ENCODE measurements around the gene SEMA4B.
A peak's percentile ranks its signal among the peaks of the same experiment; 100 is the strongest.

The SEMA4B gene

GRCh38 chr15:90232941-90233386 lies 31.8 kb downstream of the SEMA4B start:
- Histone ChIP-seq H3K36me3 (ENCODE audit: control insufficient read depth, low read depth, low read length) (peaks cover 22% of the 10 kb centered on the region), H3K4me3 (ENCODE audit: low read length) (peak overlapping the region; percentile 61), H3K27me3 (ENCODE audit: control insufficient read depth, insufficient read depth, low read length) (no peaks in the 10 kb centered on the region), H3K9me3 (ENCODE audit: control insufficient read depth, low read depth, low read length) (no peaks in the 10 kb centered on the region), H3K9ac (ENCODE audit: low read length) (peak overlapping the region; percentile 5), H3K4me1 (ENCODE audit: control insufficient read depth, low read depth, low read length) (peaks cover 6% of the 10 kb centered on the region), H3K27ac (ENCODE audit: low read length) (no peak overlapping the region)

GRCh38 chr15:90233387-90234095 lies 32.4 kb downstream of the SEMA4B start, which contains the start of gene CIB1:
Gene CIB1, minus strand, starts transcription at chr15:90233941. Its CDS starts 56 bp downstream, at chr15:90233885.
- Histone ChIP-seq H3K36me3 (ENCODE audit: control insufficient read depth, low read depth, low read length) (peaks cover 20% of the 10 kb centered on the region), H3K9ac (ENCODE audit: low read length) (peak within 1 kb of the TSS; percentile 47), H3K4me1 (ENCODE audit: control insufficient read depth, low read depth, low read length) (peaks cover 6% of the 10 kb centered on the region), H3K27ac (ENCODE audit: low read length) (no peak within 1 kb of the TSS), H3K4me3 (ENCODE audit: low read length) (peak within 1 kb of the TSS; percentile 61), H3K27me3 (ENCODE audit: control insufficient read depth, insufficient read depth, low read length) (no peaks in the 10 kb centered on the region), H3K9me3 (ENCODE audit: control insufficient read depth, low read depth, low read length) (no peaks in the 10 kb centered on the region)

- Histone ChIP-seq H3K4me3 (ENCODE audit: low read length) (peak within 1 kb of the TSS; percentile 61), H3K27me3 (ENCODE audit: control insufficient read depth, insufficient read depth, low read length) (no peaks in the 10 kb centered on the region), H3K4me1 (ENCODE audit: control insufficient read depth, low read depth, low read length) (peaks cover 6% of the 10 kb centered on the region), H3K9ac (ENCODE audit: low read length) (peak within 1 kb of the TSS; percentile 47), H3K36me3 (ENCODE audit: control insufficient read depth, low read depth, low read length) (peaks cover 14% of the 10 kb centered on the region), H3K27ac (ENCODE audit: low read length) (no peak within 1 kb of the TSS), H3K9me3 (ENCODE audit: control insufficient read depth, low read depth, low read length) (no peaks in the 10 kb centered on the region)
These were observed 33.2 kb downstream of the SEMA4B start, which contains the start of gene GDPGP1 for GRCh38 chr15:90234096-90234988. Gene GDPGP1, plus strand, starts transcription at chr15:90234209. Its CDS starts 6,700 bp downstream, at chr15:90240909.

- Histone ChIP-seq H3K4me1 (ENCODE audit: control insufficient read depth, low read depth, low read length) (peaks cover 4% of the 10 kb centered on the region), H3K9me3 (ENCODE audit: control insufficient read depth, low read depth, low read length) (no peaks in the 10 kb centered on the region), H3K27me3 (ENCODE audit: control insufficient read depth, insufficient read depth, low read length) (no peaks in the 10 kb centered on the region), H3K36me3 (ENCODE audit: control insufficient read depth, low read depth, low read length) (peaks cover 6% of the 10 kb centered on the region), H3K27ac (ENCODE audit: low read length) (no peak overlapping the region), H3K9ac (ENCODE audit: low read length) (no peak overlapping the region), H3K4me3 (ENCODE audit: low read length) (no peak overlapping the region)
These were observed 38.2 kb downstream of the SEMA4B start for GRCh38 chr15:90239371-90239770.

GRCh38 chr15:90240856-90241255 lies 39.7 kb downstream of the SEMA4B start:
- H3K27ac ChIP-seq (ENCODE audit: low read length) = no peak overlapping the region
- no peak overlapping the region for H3K9ac ChIP-seq (ENCODE audit: low read length)

GRCh38 chr15:90241343-90242192 lies 40.4 kb downstream of the SEMA4B start:
- H3K27me3 ChIP-seq (ENCODE audit: control insufficient read depth, insufficient read depth, low read length) = no peaks in the 10 kb centered on the region
- H3K27ac ChIP-seq (ENCODE audit: low read length) = no peak overlapping the region
- H3K4me1 ChIP-seq (ENCODE audit: control insufficient read depth, low read depth, low read length) = no peaks in the 10 kb centered on the region
- H3K4me3 ChIP-seq (ENCODE audit: low read length) = no peak overlapping the region
- no peak overlapping the region for H3K9ac ChIP-seq (ENCODE audit: low read length)
- H3K9me3 ChIP-seq (ENCODE audit: control insufficient read depth, low read depth, low read length) = no peaks in the 10 kb centered on the region
- H3K36me3 ChIP-seq (ENCODE audit: control insufficient read depth, low read depth, low read length) = peaks cover 6% of the 10 kb centered on the region

More at GRCh38 chr15:90240856-90241255, 39.7 kb downstream of the SEMA4B start:
- H3K36me3 ChIP-seq (ENCODE audit: control insufficient read depth, low read depth, low read length) = peaks cover 6% of the 10 kb centered on the region
- H3K27me3 ChIP-seq (ENCODE audit: control insufficient read depth, insufficient read depth, low read length) = no peaks in the 10 kb centered on the region
- H3K4me3 ChIP-seq (ENCODE audit: low read length) = no peak overlapping the region
- H3K4me1 ChIP-seq (ENCODE audit: control insufficient read depth, low read depth, low read length) = no peaks in the 10 kb centered on the region
- H3K9me3 ChIP-seq (ENCODE audit: control insufficient read depth, low read depth, low read length) = no peaks in the 10 kb centered on the region

- H3K4me1 ChIP-seq (ENCODE audit: control insufficient read depth, low read depth, low read length) = no peaks in the 10 kb centered on the region
- no peaks in the 10 kb centered on the region for H3K36me3 ChIP-seq (ENCODE audit: control insufficient read depth, low read depth, low read length)
- no peak overlapping the region for H3K27ac ChIP-seq (ENCODE audit: low read length)
- H3K9ac ChIP-seq (ENCODE audit: low read length) = no peak overlapping the region
- no peaks in the 10 kb centered on the region for H3K9me3 ChIP-seq (ENCODE audit: control insufficient read depth, low read depth, low read length)
- H3K4me3 ChIP-seq (ENCODE audit: low read length) = no peak overlapping the region
- H3K27me3 ChIP-seq (ENCODE audit: control insufficient read depth, insufficient read depth, low read length) = no peaks in the 10 kb centered on the region
These were observed 43.0 kb downstream of the SEMA4B start for GRCh38 chr15:90243943-90244639.

- H3K4me1 ChIP-seq (ENCODE audit: control insufficient read depth, low read depth, low read length) = no peaks in the 10 kb centered on the region
- H3K4me3 ChIP-seq (ENCODE audit: low read length) = peak overlapping the region; percentile 62
- no peaks in the 10 kb centered on the region for H3K9me3 ChIP-seq (ENCODE audit: control insufficient read depth, low read depth, low read length)
- H3K27ac ChIP-seq (ENCODE audit: low read length) = no peak overlapping the region
- no peak overlapping the region for H3K9ac ChIP-seq (ENCODE audit: low read length)
- H3K36me3 ChIP-seq (ENCODE audit: control insufficient read depth, low read depth, low read length) = no peaks in the 10 kb centered on the region
- H3K27me3 ChIP-seq (ENCODE audit: control insufficient read depth, insufficient read depth, low read length) = peaks cover 7% of the 10 kb centered on the region
These were observed 47.7 kb downstream of the SEMA4B start for GRCh38 chr15:90248789-90249202.

- no peak within 1 kb of the TSS for H3K27ac ChIP-seq (ENCODE audit: low read length)
- no peak within 1 kb of the TSS for H3K9ac ChIP-seq (ENCODE audit: low read length)
- H3K27me3 ChIP-seq (ENCODE audit: control insufficient read depth, insufficient read depth, low read length) = peaks cover 7% of the 10 kb centered on the region
- H3K36me3 ChIP-seq (ENCODE audit: control insufficient read depth, low read depth, low read length) = no peaks in the 10 kb centered on the region
- H3K9me3 ChIP-seq (ENCODE audit: control insufficient read depth, low read depth, low read length) = no peaks in the 10 kb centered on the region
- peak within 1 kb of the TSS; percentile 62 for H3K4me3 ChIP-seq (ENCODE audit: low read length)
- H3K4me1 ChIP-seq (ENCODE audit: control insufficient read depth, low read depth, low read length) = no peaks in the 10 kb centered on the region
These were observed 48.2 kb downstream of the SEMA4B start, which contains the start of gene TTLL13 for GRCh38 chr15:90249203-90249863. Gene TTLL13, plus strand, starts transcription at chr15:90249556. Its CDS starts 1,075 bp downstream, at chr15:90250631.

- Histone ChIP-seq H3K9ac (ENCODE audit: low read length) (no peak overlapping the region), H3K36me3 (ENCODE audit: control insufficient read depth, low read depth, low read length) (no peaks in the 10 kb centered on the region), H3K4me3 (ENCODE audit: low read length) (no peak overlapping the region)
These were observed 56.6 kb downstream of the SEMA4B start for GRCh38 chr15:90257776-90258175.

More at GRCh38 chr15:90257776-90258175, 56.6 kb downstream of the SEMA4B start:
- Histone ChIP-seq H3K27me3 (ENCODE audit: control insufficient read depth, insufficient read depth, low read length) (no peaks in the 10 kb centered on the region), H3K9me3 (ENCODE audit: control insufficient read depth, low read depth, low read length) (no peaks in the 10 kb centered on the region), H3K4me1 (ENCODE audit: control insufficient read depth, low read depth, low read length) (no peaks in the 10 kb centered on the region), H3K27ac (ENCODE audit: low read length) (no peak overlapping the region)

All from iPS-18a (cell line).